Measurements from ENCODE around the gene STXBP5.

STXBP5 gene

DNA sequence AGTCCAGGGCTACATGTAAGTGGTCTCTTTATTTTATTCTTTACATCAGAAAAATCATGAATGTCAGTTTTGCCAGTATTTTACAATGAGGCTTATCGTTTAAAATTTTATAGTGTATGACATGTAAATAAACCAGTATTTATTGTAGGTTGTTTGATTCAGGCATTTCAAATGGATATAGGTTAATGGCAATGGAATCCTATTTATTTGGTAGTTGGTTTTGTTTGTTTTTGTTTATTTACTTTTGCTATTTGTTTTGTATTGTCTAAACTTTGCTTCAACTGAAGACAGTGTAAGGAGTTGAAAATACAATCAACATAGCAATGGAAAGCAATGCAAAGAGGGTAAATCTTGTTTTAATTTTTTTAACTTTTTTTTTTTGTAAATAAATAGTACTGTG lies 185.2 kb downstream of the STXBP5 start:
- DNase-seq, result no peak

DNA sequence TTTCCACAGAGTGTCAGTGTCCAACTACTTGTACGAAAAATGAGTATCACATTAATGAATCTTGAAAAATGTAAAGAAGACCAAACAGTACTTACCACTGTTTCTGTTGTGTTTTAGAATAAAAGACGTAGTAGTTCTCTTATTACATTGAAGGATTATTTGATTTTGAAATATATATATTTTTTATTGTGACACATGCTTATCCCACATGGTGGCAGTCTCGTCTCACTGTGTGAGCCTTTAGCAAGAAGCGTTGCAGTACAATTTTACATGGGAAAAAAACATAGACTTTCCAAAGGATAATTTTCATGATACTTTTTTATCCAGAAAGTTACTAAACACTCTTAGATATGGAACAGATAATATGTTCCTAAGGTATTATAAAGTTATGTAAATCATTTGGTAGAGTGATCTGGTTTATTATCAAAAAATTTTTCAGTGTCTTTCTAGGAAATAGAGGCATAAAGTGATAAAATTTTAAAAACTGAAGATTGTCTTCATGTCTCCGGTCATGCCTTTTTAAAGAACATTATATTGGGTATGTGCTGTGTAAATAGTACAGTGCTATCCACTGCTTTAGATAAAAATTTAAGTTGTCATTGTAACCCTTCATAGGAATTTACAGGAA lies 186.8 kb downstream of the STXBP5 start:
- no peak for DNase-seq

DNA sequence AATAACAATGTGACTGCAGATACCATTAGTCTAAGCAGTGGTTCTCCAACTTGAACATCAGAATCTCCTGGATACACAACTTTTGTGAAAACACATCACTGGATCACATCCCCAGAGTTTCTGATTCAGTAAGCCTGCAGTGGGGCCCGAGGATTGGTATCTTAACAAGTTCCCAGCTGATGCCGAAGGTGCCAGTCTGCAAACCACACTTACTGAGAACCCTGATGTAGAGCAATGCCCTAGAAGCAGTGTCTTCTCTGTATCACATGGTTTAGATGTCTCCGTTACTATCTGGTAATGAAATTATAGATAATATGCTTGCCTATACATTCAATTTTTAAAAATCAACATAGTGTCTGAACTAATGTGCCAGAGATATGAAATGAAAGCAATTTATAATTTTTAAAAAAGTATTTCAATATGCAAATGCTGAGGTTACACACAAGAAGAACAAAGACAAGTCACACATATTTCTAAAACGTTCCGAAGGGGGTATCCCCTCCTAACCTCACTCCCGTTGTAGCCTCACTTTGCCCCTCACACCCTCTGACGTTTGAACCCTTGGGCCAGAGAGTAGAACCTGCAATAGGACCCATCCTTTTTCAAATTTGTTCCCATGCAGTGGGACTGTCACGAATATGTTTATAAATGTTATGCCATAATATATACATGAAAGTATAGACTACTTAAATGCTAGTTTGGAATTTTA lies 188.9 kb downstream of the STXBP5 start:
- no peak for DNase-seq

DNA sequence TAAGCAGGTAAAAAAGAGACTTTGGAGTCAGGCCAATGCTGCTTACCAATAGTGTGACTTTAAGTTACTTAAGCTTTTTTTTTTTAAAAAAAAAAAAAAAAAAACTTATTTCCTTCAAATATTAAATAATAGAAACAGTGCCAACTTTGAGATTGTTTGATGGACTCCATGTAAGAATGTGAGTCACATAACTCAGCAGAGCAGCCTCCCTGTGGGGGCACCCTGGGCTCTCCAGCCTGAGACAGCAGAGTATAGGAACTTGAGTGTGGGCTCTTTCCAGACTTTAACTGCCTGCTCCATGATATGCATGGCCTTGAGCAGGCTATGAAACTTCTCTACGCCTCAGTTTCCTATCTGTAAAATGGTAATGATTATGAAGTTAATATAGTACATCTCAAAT lies 190.9 kb downstream of the STXBP5 start:
- no peak for DNase-seq

DNA sequence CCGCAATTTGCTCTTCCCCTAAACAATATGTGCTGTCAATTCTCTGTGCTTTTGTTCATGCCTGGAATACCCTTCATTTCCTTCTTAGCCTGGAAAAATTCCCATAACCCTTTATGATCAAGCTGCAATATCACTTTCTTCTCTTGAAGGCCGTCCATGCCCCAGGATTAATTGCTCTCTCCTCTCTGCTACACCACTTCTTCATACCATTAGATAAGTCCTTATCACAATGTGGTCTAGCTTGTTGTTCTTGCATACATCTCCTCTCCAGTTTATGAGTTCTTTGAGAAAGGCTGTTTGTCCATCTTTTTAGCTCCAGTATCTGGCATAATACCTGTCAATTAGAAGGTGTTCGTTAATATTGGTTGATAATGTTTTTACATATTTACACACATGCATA lies 193.1 kb downstream of the STXBP5 start:
- DNase-seq, result no peak

DNA sequence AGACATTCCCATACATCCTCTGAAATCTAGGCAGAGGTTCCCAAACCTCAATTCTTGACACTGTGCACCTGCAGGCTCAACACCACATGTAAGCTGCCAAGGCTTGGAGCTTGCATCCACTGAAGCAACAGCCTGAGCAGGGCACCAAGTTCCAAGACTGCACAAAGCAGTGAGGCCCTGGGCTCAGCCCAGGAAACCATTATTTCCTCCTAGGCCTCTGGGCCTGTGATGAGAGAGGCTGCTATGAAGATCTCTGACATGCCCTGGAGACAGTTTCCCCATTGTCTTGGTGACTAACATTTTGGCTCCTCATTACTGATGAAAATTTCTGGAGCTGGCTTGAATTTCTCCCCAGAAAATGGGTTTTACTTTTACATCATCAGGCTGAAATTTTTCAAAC lies 196.8 kb downstream of the STXBP5 start:
- DNase-seq, result no peak

DNA sequence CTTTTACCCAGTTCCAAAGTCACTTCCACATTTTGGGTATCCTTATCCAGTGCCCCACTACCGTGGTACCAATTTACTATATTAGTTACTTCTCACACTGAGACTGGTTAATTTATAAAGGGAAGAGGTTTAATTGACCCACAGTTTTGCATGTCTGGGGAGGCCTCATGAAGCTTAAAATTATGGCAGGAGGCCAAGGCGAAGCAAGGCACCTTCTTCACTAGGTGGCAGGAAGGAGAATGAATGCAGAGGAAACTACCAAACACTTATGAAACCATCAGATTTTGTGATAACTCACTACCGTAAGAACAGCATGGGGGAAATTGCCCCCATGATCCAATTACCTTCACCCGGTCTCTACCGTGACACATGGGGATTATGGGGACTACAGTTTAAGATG lies 197.6 kb downstream of the STXBP5 start:
- DNase-seq, result no peak

DNA sequence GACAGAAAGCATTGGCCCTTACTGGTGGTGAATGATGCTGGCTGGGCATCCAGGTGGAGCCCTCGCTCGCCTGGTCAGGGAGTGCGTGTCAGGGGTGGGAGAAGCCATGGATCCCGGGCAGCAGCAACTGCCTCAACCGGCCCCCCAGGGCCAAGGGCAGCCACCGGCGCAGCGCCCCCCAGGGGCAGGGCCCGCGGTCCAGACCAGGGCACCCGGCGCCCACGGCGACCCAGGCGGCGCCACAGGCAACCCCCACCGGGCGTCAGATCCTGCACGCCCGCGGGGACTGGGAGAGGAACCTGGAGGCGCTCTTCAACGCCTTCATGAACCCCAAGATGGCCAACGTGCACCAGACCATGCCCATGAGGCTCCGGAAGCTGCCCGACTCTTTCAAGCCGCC lies 202.6 kb downstream of the STXBP5 start:
- no peak for DNase-seq

DNA sequence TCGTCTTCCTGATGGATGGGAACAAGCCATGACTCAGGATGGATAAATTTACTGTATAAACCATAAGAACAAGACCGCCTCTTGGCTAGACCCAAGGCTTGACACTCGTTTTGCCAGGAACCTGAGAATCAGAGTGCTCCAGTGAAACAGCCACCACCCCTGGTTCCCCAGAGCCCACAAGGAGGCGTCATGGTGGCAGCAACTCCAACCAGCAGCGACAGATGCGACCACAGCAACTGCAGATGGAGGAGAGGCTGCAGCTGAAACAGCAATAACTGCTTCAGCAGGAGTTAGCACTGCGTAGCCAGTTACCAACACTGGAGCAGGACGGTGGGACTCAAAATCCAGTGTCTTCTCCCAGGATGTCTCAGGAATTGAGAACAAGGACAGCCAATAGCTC lies 203.4 kb downstream of the STXBP5 start:
- no peak for DNase-seq

DNA sequence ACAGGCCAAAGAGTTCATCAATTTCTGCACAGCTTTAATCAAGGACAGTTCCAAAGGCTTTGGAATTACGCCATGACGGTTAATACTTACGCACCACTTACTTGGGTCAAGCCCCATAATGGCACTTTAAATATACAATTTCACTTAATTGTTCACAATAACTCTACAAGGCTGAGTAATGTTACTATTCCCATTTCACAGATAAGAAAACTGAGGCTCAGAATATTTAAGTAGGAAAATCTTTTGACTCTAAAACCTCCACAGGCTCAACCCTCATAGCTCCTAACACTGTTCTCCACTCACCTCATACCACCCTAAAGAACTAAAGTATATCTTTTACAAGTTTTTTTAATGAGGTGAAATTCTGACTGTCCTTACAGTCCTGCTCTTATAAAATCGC lies 212.4 kb downstream of the STXBP5 start:
- no peak for DNase-seq

DNA sequence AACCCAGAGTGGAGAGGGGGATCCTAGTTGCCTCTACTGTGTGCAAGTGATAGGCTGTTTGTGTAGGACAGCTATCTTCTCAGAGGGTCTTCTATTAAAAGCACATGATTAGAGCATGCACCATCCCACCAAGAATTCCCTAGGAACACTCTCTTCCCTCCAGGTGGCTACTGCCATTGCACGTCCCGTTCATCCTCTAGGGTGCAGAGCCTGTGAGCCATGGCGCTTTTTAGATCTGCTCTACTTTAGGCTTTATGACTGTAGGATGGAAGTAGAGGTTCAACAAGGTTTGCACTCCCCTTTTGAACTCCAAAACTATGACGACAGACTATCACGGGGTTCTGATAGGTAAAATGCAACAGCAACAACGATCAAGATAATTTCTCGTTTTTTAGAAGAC lies 213.7 kb downstream of the STXBP5 start:
- DNase-seq, result no peak

DNA sequence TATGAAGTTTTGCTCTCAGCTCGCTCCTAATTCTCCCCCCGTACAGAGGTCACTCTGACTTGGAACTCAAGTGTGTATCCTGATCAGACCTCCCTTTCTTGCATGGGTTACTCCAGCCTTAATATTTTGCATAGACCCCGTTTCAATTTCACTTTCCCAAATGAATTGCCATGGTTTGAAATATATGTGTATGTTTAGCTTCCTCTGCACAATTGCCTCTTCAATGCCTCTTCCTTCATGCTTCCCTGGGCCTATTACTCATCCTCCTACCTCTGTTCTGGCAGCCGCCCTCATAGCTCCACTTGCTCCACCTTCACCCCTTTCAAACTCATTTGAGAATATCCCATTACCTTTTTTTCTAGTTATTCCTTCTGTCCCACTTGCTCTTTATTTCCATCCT lies 214.3 kb downstream of the STXBP5 start:
- DNase-seq, result no peak

DNA sequence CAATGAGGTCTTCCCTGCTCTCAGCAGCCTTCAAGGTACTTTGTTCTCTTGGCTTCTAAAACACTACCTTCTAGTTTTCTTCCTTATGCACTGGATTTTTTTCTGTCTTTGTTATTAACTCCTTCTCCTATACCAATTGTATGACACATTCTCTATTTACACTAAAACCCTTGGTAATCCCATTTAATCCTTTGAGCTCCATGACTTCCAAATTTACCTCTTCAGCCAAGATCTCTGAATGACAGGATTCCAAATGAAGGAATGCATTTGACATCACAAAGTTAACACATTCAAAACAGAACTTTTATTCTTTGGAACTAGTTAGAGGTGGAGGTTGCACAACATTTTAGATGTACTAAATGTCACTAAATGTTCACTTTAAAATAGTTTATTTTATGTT lies 217.7 kb downstream of the STXBP5 start:
- DNase-seq, result no peak

DNA sequence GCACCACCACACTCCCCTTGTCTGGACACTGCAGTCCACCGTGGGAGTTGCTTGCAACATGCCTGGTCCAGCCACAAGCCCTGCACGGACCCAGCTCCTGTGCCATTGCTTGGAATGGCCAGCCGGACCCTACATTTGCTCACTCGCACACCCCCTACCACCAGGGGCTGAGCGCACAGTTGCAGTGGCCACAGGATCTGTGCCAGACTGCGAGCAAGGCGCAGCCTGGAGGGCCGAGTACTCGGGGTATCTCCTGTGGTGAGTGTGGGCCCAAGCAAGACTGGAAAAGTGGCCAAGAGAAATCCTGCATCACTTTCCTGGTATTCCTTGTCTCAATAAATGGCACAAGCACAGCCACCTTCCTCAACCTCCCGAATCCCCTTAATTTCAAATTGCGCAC lies 218.9 kb downstream of the STXBP5 start:
- DNase-seq, result no peak

DNA sequence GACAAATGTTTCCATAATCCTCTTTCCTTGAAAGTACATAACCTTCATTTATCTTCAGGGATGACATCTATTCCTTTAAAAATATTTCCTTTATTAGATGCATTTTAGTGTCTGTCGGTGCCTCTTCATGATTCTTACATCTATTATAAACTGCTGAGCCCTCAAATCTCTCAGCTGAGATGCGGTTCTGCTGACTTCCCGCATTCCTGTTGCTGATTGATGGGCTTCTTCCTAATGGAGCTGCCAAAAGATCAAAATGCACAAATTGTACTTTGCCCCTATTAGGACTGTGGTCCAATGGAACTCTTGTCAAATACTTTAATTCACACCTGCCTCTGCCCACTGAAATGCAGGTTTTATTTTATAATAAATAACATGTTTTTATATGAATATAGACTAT lies 225.6 kb downstream of the STXBP5 start:
- DNase-seq, result no peak

DNA sequence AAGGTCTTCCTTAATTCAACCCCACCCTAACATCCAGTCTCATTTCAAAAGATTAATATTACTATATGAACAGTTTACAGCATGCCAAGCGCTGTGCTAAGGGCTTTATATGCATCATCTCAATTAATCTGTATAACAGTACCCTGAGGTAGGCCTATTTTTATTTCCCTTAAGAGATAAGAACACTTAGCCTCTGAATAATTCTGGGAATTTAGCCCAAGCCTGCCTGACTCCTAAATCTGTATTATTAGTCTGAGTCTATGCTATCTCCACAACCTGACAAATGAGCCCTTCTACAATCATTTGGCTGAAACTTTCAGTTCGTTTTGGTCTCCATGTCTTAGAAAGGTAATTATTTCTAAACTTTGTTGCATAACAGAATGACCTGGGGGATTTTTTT lies 226.6 kb downstream of the STXBP5 start:
- DNase-seq, result no peak

DNA sequence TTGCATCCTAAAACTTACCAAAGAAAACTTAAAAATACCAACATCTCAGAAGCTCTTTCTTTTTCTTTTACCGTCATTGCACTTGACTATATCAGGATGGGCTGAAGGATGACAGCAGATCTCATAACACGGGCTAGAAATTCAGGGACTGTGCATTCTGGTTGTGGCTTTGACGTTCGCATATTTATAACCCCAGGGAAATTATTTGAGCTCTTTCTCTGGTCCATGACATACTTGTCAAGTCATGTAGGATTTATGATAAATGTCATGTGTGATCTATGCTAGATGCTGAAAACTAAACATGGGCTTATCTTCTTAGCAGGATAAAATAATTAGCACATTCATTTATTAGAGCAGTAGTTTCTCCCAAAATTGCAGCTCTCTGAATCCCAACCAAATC lies 229.9 kb downstream of the STXBP5 start:
- no peak for DNase-seq

DNA sequence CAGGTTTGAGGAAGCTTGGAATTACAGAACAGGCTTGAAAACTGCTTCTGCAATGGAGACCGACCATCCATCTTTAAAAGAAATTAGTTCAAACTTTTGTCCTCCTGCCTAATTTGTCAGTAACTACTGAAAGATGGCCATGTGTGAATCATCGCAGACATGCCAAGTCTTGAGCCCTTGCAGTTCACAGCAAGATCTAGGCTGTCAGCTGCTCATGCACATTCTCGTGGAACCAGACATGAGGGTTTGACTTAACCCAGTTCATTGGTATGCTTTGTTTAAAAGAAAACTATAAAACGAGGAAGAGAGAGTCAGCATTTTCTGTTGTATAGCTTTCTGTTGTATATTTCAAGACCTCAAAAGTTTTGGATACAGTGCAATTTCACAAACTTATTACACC lies 230.3 kb downstream of the STXBP5 start:
- DNase-seq, result no peak

DNA sequence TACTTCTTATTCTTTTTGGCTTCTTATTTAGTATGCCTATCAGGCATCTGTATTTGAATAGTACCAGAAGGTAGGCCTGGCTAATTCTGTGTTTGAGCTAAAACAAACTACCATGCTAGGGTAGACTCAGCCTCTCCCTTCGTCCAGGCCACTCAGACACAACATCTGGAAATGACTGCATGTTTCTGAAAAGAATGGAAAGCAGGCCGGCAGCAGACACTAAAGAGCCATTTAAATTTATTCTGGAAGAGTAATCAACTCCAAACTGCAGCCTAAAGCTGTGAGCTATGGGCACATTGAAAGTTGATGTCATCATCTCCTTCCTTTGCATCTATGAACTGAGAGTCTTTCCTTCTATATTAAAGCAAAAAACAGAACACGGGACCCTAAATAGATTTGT lies 233.4 kb downstream of the STXBP5 start:
- no peak for DNase-seq

DNA sequence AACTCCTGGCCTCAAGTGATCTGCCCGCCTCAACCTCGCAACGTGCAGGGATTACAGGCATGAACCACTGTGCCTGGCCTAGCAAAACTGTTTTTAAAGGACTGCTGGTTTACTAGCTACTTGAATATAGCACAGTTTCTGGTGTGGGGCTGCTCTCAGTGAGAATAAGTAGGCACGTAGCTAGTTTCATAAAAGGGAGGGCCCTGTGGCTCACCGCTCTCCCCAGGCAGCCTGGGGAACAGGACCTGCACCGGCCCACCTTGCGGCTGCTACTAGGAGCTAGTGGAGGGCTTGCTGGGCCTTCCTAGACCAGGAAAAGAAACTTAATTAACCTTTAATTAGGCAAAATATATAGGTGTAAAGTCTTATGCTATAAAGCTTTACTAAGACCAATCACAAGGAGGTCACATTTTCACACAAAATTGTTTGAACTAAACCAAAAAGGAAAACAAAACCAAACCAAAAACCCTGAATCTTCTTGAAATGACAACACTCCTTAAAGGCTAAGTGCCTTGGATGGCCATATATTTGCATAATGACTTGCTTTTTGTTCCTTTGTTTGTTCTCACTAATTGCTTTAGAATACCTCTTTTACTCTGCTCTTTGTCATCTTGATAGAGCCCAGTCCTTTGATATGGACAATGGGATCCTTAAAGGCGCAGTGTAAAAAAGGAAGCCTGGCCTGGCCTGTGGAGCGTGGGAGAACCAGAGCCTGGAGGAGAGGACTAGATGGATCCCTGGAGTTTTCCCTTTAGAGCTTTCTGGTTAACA lies 234.7 kb downstream of the STXBP5 start:
- no peak for DNase-seq
